NCI-H524 treated with DMSO at 0.1 percent for 48 hours (cell line): ENCODE results near the gene PIEZO2.

Source experiments
- DNase-seq: peaks from one replicate; lab custom pipeline; 2025; lab: John Stamatoyannopoulos, UW

PIEZO2 gene

GRCh38 chr18:10843565-10843964 lies 305.8 kb downstream of the PIEZO2 start:
- no peak for DNase-seq

- DNase-seq, result no peak
Measured at GRCh38 chr18:10842861-10843260, 306.5 kb downstream of the PIEZO2 start.

GRCh38 chr18:10842371-10842770 lies 307.0 kb downstream of the PIEZO2 start:
- no peak for DNase-seq

- no peak for DNase-seq
Measured at GRCh38 chr18:10841203-10841602, 308.2 kb downstream of the PIEZO2 start.

- DNase-seq, result no peak
Measured at GRCh38 chr18:10840743-10841142, 308.6 kb downstream of the PIEZO2 start.

DNA sequence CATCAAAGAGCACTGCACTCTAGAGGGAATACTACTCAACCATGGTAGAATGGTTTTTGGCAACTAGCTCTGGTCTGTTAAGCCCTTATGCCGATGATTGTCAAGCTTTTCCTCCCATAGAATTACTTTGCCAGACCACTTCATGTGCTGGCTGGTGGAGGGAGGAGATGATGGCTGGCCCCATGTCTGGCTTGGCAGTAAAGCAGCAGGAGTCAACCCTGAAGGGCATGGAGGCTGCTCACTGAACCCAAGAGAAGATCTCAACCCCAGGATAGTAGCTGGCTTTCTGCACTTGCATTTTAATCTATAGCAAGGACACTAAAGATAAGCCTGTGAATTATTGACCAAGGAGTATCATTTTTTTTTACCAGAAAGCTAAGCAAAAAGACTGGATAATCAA lies 309.9 kb downstream of the PIEZO2 start:
- no peak for DNase-seq

DNA sequence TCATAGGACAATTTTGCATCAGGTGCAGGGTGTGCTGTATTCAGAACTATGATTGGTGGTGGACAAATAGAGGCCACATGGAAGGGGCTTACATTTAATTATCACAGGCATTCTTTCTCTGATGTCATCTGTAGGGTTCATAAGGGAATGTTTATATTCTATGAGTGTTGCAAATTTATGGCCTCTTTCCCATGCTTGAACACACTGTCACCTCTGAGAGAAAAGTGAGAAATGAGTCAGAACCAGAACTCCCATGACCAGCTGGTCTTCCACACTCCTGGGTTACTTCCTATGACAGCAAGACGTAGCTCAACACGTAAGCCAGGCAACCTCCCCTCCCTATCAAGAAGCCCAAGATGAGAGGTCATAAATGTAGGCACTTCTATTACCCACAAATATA lies 310.8 kb downstream of the PIEZO2 start:
- no peak for DNase-seq

GRCh38 chr18:10834128-10834815 lies 315.1 kb downstream of the PIEZO2 start:
- no peak for DNase-seq

DNA sequence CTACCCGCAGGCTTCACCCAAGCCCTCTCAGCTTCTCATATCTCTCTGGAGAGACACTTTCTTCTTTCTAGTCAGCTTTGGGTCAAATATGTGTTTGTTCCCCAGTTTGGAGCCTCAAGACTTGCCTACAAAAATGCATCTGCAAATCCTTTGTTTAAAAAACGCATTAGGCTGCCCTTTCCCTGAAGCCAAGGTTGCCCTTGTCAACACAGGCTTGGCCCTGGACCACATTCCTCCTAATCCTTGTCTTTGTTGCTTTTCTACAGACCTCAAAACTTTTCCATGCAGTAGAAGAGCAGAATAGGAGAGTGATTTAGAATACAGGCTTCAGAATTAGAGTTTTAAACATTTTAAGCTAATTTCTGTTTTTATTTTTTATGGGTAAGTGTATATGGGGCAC lies 315.7 kb downstream of the PIEZO2 start:
- no peak for DNase-seq

- no peak for DNase-seq
Measured at GRCh38 chr18:10826400-10826799, 323.0 kb downstream of the PIEZO2 start.

GRCh38 chr18:10822456-10822855 lies 326.9 kb downstream of the PIEZO2 start:
- DNase-seq, result no peak

DNA sequence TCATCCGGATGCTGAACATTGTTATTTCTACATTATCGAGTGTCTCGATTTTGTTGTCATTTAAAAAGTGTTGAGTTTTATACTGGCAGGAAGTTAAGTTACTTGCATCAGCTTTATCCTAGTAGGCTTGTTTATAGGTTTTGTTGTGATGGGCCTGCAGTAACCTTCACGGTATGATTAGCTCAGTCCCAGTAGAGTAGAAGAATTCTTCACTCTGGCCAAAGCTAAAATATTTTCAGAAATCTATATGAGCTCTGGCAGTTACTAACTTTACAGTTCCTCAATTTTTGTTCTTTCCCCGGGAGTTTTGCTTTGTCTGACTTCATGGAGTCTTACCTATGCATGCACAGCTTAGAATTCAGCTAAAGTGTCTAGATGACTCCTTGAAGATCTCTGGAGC lies 328.7 kb downstream of the PIEZO2 start:
- no peak for DNase-seq

DNA sequence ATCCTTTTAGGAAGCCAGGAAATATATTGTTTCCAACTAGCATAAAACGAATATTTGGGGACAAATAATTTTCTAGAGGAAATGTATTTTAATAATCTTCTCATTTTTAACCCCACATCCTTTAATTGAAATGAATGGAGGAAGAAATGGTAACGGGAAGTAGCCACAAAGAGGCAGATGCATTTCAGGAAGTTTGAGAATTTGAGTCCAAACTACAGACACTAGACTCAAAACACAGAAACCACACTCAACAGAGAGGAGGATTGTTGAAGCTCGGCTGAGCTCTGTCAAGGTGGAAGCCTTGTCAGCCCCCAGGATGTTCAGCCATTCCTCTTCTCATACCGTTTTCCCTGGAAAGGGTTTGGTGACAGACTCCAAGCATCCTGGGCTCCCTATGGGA lies 335.0 kb downstream of the PIEZO2 start:
- DNase-seq, result no peak

GRCh38 chr18:10805587-10806118 lies 343.7 kb downstream of the PIEZO2 start:
- no peak for DNase-seq

GRCh38 chr18:10804126-10804525 lies 345.2 kb downstream of the PIEZO2 start:
- no peak for DNase-seq

GRCh38 chr18:10798727-10799550 lies 350.4 kb downstream of the PIEZO2 start:
- DNase-seq, result no peak

- no peak for DNase-seq
Measured at GRCh38 chr18:10797896-10798295, 351.5 kb downstream of the PIEZO2 start.

GRCh38 chr18:10794771-10795170 lies 354.6 kb downstream of the PIEZO2 start:
- DNase-seq, result no peak

DNA sequence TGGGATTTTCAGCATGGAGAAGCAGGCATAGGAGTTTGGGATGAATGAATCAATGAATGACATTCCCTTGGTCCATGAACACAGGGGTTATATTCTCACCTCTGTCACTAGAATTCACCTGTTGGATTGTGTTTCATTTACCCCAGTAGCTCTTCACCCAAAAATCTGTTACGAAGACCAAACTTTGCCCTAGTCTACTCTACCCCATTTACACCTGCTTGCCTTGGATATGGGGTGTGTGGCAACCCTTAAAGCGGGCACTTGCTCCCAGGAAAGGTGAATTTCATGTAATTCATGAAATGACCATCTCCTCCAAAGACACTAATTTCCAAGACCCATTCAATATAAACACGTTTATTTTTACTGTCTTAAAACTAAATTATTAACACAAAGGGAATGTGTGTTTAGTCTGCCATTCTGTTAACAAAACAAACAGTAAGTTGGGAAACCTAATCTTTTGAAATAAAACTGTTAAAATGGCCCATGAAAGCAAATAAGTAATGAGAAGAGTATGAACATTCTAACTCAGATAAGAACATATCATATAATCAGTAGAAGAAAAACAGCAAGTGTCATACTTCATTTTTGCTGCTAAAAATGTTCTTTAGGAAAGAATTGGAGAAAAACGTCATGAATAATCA lies 355.5 kb downstream of the PIEZO2 start:
- no peak for DNase-seq

GRCh38 chr18:10792181-10792580 lies 357.2 kb downstream of the PIEZO2 start:
- no peak for DNase-seq

DNA sequence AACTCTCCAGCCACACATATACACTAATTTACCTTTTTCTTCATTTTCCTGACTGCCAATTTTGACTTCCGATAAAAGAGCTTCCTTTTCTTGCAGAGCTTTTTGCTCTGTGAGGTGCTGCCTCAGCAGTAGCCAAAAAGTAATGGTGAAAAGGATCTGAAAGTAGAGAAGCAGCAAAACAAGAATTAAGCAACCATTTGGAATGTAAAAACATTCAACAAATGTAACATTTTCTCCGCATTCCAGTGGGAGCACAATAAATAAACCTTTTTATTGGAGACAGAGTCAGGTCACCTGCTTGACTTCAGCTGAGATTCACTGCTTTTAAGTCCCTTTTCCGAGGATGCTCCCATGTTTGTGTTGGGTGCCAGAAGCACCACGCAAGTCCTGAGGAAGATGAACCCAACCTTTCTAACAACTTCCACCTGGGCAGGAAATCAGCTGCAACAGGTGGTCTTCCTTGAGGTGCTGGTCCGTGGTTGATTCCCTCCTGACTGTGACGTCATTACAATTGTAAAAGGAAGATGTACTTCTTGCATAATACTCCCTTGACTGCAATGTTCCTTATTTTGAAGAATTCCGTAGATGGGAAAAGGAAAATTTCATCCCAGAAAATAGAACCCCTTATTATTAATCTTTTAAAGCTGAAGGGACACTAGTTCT lies 358.1 kb downstream of the PIEZO2 start:
- no peak for DNase-seq

GRCh38 chr18:10789180-10789579 lies 360.2 kb downstream of the PIEZO2 start:
- no peak for DNase-seq
